Psoas muscle (tissue), 8 donors: ENCODE results near the gene IPPK. TPM values are rescaled to one million over a fixed set of nuclear protein-coding genes. Genes with fewer than 3 reads are reported as not detected.
A peak's percentile ranks its signal among the peaks of the same experiment; 100 is the strongest.

Experiments
- ATAC-seq, 4 donors: fragments of 200-7000 bp; cut with Tn5 transposase; one replicate each; pipeline ENCODE4 v1.9.1; 2020; ENCODE audit warnings: moderate library complexity in 3 of 4, mild to moderate bottlenecking in 2 of 4
- DNase-seq, 2 donors: peaks; one replicate each; pipeline ENCODE4 v3.0.0-alpha.2; 2020
- H3K27ac ChIP-seq: fragments of 200-600 bp; one replicate; pipeline ENCODE4 v1.8.0; 2022
- H3K27me3 ChIP-seq, 3 donors: fragments of 200-600 bp in 1 of 3; one replicate each; pipeline versions ENCODE4 v1.6.1 to v1.8.0; 2013 to 2022; ENCODE audit warnings: low read length in 2 of 3, mild to moderate bottlenecking in 2 of 3, moderate library complexity in 1 of 3; ENCODE audit not compliant: insufficient read depth in 3 of 3
- H3K36me3 ChIP-seq, 2 donors: fragments of 200-600 bp in 1 of 2; one replicate each; pipeline versions ENCODE4 v1.6.1 to v1.8.0; 2013 to 2022; ENCODE audit warnings: low read depth in 1 of 2, mild to moderate bottlenecking in 1 of 2, moderate library complexity in 1 of 2; ENCODE audit not compliant: insufficient read depth in 1 of 2
- H3K4me1 ChIP-seq: fragments of 200-600 bp; one replicate; pipeline ENCODE4 v1.8.0; 2022
- H3K4me3 ChIP-seq: fragments of 200-600 bp; one replicate; pipeline ENCODE4 v1.8.0; 2022; ENCODE audit warnings: mild to moderate bottlenecking
- H3K9me3 ChIP-seq: fragments of 200-600 bp; one replicate; pipeline ENCODE4 v1.8.0; 2022
- WGBS, 3 donors: extraction: QIAGEN DNeasy Blood & Tissue Kit; methylation state at CpG; one replicate each; pipeline versions ENCODE4 v1.1.6 to v1.1.7; 2013; 5-methylcytosine and 5-hydroxymethylcytosine counted together
- intact Hi-C, 2 donors: fragments of 100-400 bp; cut with DNase I; formaldehyde crosslinking; loops; one replicate each; pipeline versions ENCODE4 v1.11.0 to v1.14.2; 2022
- polyA plus RNA-seq, 3 donors: library from polyadenylated mRNA; stranded (reverse); fragments of 200-250 nt; gene quantifications; one replicate each; pipeline ENCODE4 v1.2.3, GENCODE V29; 2013
- total RNA-seq, 4 donors: library from RNA; stranded (reverse); fragmentation: NEBNext Ultra II Directional in 2 of 4; extraction: Animal tissue kit (Norgen Biotek cat#: 25700) in 2 of 4; gene quantifications; one replicate each; pipeline versions ENCODE4 v1.2.1 to v1.2.4, GENCODE V29; 2021 to 2023
- TF ChIP-seq, protein P1 (sequence below): fragments of 200-600 bp; IDR thresholded peaks from one replicate; pipeline ENCODE4 v1.8.0; 2022; ENCODE audit warnings: antibody characterized with exemption
- donor health status: healthy with polysubstance abuse.
- donor health status: DM: no; HTN: no; CAD: no; lungs with moderate emphysema.
- donor health status: Bipolar disorder and iron deficiency.
- donor health status: healthy.
- donor health status: DM: yes; HTN: yes; CAD: no.
- donor health status: DM: no; HTN: no; CAD: no.
- donor health status: DM: no; HTN: no; CAD: no.
- donor health status: DM: yes; HTN: yes; CAD: no.

The IPPK gene
- total and polyA plus RNA-seq, 7 donors = 3.9 to 10.5 (median 8.5) TPM

DNA sequence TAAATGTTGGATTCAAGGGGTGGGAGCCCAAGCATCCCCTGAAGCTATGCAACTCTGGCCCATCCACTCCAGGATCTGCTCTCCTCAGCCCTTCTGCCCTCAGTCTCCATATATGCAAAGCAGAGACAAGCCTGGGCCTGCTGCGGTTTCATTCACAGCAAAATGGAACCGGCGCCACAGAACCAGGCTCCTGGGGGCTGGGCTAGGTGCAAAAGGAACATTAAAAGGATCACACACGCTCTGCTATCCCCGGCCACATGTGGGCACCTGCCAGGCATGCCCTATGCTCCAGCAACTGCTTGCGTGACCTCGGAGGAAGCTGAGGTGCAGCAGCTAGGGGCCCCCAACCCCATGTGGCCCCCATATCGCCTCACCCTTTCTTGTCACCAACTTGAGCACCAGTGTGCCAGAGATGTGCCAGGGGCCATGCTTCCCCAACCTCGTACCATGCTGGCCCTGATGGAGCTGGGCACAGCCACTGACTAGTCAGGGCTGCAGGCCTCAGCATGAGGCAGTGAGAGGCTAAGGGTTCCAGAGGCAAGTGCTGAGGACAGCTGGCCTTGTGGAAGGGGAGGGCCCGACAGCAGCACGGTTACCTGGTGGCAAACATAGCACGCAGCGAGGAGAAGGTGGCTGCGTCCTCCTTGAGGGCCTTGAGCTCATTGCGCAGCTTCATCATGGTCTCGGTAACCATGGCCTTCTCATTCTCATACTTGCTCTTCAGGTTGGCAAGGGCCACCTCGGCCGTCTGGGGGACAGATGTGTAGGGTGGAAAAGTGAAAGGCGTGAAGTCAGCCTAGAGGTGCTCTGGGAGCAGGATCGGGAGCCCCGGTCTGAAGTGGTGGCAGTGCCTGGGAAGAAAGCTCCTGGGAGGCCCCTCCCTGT lies 47.5 kb upstream of the IPPK start:
- no peak for DNase-seq
- Histone ChIP-seq H3K36me3 (peaks cover 6 to 98% of the 10 kb centered on the region in 2 donors), H3K27ac (no peak overlapping the region), H3K4me1 (no peaks in the 10 kb centered on the region), H3K27me3 (no peaks in the 10 kb centered on the region), H3K9me3 (no peaks in the 10 kb centered on the region), H3K4me3 (no peak overlapping the region)
- TF ChIP-seq, protein P1, sequence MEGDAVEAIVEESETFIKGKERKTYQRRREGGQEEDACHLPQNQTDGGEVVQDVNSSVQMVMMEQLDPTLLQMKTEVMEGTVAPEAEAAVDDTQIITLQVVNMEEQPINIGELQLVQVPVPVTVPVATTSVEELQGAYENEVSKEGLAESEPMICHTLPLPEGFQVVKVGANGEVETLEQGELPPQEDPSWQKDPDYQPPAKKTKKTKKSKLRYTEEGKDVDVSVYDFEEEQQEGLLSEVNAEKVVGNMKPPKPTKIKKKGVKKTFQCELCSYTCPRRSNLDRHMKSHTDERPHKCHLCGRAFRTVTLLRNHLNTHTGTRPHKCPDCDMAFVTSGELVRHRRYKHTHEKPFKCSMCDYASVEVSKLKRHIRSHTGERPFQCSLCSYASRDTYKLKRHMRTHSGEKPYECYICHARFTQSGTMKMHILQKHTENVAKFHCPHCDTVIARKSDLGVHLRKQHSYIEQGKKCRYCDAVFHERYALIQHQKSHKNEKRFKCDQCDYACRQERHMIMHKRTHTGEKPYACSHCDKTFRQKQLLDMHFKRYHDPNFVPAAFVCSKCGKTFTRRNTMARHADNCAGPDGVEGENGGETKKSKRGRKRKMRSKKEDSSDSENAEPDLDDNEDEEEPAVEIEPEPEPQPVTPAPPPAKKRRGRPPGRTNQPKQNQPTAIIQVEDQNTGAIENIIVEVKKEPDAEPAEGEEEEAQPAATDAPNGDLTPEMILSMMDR = no peak
- 86 to 89% (median 87%) methylated on average over 21 of the region's 21 CpGs for WGBS, 3 donors
- no peak for ATAC-seq
- intact Hi-C loops = loop anchor here in 1 of 2 donors (5.0 kb wide), 1 partner anchor 75 kb away; no protein-coding TSS in a partner anchor

- Histone ChIP-seq H3K27me3 (no peaks in the 10 kb centered on the region), H3K27ac (no peak overlapping the region), H3K36me3 (peaks cover 6 to 98% of the 10 kb centered on the region in 2 donors), H3K4me3 (no peak overlapping the region), H3K4me1 (no peaks in the 10 kb centered on the region), H3K9me3 (no peaks in the 10 kb centered on the region)
- WGBS, 3 donors = 27 to 36% (median 34%) methylated on average over 4 of the region's 4 CpGs
- ATAC-seq = peak; percentile 58 to 82 (median 66)
- intact Hi-C loops = loop anchor here (1.0 to 5.0 kb wide), 2 partner anchors 75 to 76 kb away; no protein-coding TSS in a partner anchor
- TF ChIP-seq, protein P1 = peak; percentile 90
- DNase-seq = peak; percentile 63 to 79
Measured at GRCh38 chr9:92716557-92716956, 46.6 kb upstream of the IPPK start.

GRCh38 chr9:92715488-92716231 lies 45.7 kb upstream of the IPPK start:
- H3K4me3 ChIP-seq = no peak overlapping the region
- intact Hi-C loops = loop anchor here (1.0 to 5.0 kb wide), 2 partner anchors 76 to 77 kb away; no protein-coding TSS in a partner anchor
- peak in 3 of 4 donors; percentile 31 to 44 (median 43) for ATAC-seq
- no peaks in the 10 kb centered on the region for H3K27me3 ChIP-seq
- H3K4me1 ChIP-seq = no peaks in the 10 kb centered on the region
- H3K27ac ChIP-seq = no peak overlapping the region
- peaks cover 6 to 98% of the 10 kb centered on the region in 2 donors for H3K36me3 ChIP-seq
- TF ChIP-seq, protein P1 = no peak
- WGBS, 3 donors = 62 to 76% (median 72%) methylated on average over 17 of the region's 17 CpGs
- peak in 1 of 2 donors; percentile 48 for DNase-seq
- no peaks in the 10 kb centered on the region for H3K9me3 ChIP-seq

DNA sequence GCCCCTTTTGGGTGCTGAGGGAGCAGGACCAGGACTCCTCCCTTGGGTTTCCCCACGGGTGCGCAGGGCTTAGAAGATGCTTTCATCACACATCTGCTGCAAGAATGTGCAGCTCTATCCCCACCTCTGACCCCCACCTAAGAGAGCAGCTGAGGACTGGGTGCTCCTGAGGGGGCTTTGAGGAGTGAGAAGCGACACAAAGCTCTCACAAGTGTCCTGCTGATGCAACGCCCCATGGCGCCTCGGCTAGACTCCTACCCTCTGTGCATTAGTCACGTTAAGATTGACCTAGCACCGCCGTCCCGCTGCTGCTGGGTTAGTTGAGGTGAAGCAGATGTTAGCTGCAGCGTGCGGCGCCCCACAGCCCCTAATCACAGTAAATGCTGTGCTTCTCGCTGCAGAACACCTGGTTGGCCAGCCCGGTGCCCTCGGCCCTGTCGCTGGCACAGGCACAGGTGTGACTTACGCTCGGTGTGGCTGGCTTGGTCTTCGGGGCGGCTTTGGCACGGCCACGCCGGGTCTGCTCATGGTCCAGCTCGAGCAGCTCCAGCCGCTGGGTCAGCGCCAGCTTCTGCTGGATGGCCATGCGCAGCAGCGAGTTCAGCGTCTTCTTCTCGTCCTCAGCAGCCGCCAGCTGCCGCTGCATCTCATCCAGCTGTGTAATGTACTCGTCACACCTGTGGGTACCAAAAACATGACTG lies 45.0 kb upstream of the IPPK start:
- 79 to 89% (median 83%) methylated on average over 33 to 34 of the region's 34 CpGs for WGBS, 3 donors
- no peaks in the 10 kb centered on the region for H3K4me1 ChIP-seq
- no peak overlapping the region for H3K4me3 ChIP-seq
- TF ChIP-seq, protein P1 = no peak
- ATAC-seq = no peak
- H3K27me3 ChIP-seq = no peaks in the 10 kb centered on the region
- no peak for DNase-seq
- no peak overlapping the region for H3K27ac ChIP-seq
- H3K9me3 ChIP-seq = no peaks in the 10 kb centered on the region
- H3K36me3 ChIP-seq = peaks cover 6 to 98% of the 10 kb centered on the region in 2 donors
- intact Hi-C loops = loop anchor here in 1 of 2 donors (5.0 kb wide), 1 partner anchor 77 kb away; no protein-coding TSS in a partner anchor
